ENCODE data around the gene FTSJ1. TPM values are rescaled to one million over a fixed set of nuclear protein-coding genes. Genes with fewer than 3 reads are reported as not detected.

Gene FTSJ1
- total RNA-seq, 1 experiment from 2014 or later = 22.9 TPM

DNA sequence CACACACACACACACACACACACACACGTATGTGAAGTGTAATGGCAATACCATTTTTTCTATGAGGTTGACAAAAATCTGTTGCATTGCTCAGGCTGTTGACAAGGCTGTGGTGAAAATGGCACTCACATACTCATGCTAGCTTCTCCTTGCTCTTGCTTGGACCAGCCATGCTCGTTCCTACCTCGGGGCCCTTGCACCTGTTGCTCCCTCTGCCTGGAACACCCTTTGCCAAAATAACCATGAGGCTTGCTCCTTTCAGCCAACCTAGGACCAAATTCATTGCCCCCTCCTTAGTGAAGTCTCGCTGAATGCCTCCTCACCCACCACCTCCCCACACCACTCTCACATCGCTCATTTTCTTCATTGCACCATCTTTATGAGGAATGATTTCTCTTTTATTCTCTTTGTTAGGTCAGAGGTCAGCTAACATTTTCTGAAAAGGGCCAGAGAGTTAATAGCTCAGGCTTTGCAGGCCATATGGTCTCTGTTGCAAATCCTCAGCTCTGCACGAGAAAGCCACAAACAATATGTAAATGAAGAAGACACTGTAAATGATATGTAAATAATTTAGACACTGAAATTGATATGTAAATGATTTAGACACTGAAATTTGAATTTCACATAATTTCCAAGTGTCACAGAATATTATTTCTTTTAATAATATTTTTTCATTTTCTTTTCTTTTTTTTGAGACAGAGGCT lies 19.2 kb upstream of the FTSJ1 start:
- H3K4me2 ChIP-seq (ENCODE audit: low read depth, low read length, poor library complexity, severe bottlenecking) = no peak overlapping the region

DNA sequence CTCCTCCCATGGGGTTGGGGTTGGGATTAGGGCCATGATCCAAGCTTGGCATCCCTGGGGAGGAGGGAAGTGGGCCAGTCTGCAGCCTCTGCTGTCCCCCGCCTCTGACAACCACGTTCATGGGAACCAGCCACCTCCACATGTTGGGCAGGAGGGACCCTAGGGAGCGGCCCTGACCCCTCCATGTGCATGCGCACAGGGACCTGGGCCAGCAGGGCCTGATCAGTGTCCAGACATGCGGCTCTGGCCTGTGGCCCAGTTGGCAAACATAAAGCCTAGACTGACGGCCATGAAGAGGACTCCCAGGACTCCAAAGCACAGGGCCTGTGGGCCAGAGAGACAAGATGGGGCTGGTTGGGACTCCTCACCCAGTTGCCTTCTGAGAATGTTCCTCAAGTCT lies 17.3 kb upstream of the FTSJ1 start:
- no peaks in the 10 kb centered on the region for H3K27me3 ChIP-seq (ENCODE audit: low read length)
- no peaks in the 10 kb centered on the region for H3K4me1 ChIP-seq (ENCODE audit: low read length)
- no peaks in the 10 kb centered on the region for H4K20me1 ChIP-seq (ENCODE audit: insufficient read depth, low read depth, low read length)
- no peaks in the 10 kb centered on the region for H3K79me2 ChIP-seq (ENCODE audit: low read length)
- no peaks in the 10 kb centered on the region for H3K9me3 ChIP-seq (ENCODE audit: low read length)
- DNase-seq = peak; percentile 12
- H3K9me2 ChIP-seq (replicated peaks; ENCODE audit: insufficient read depth, low read length) = no peaks in the 10 kb centered on the region
- no peaks in the 10 kb centered on the region for H3K36me3 ChIP-seq (ENCODE audit: insufficient read depth, low read length)
- H3K4me3 ChIP-seq (ENCODE audit: low read length) = no peak overlapping the region
- no peak overlapping the region for H3K27ac ChIP-seq (ENCODE audit: low read length)
- H2AFZ ChIP-seq (ENCODE audit: low read length) = no peak overlapping the region
- no peak overlapping the region for H3K9ac ChIP-seq (ENCODE audit: low read length)
- H3K4me2 ChIP-seq (ENCODE audit: low read depth, low read length, poor library complexity, severe bottlenecking) = no peak overlapping the region

More for the DNA sequence above, 19.2 kb upstream of the FTSJ1 start:
- no peaks in the 10 kb centered on the region for H3K36me3 ChIP-seq (ENCODE audit: insufficient read depth, low read length)
- no peak overlapping the region for H2AFZ ChIP-seq (ENCODE audit: low read length)
- no peak overlapping the region for H3K27ac ChIP-seq (ENCODE audit: low read length)
- no peaks in the 10 kb centered on the region for H3K9me3 ChIP-seq (ENCODE audit: low read length)
- no peaks in the 10 kb centered on the region for H3K9me2 ChIP-seq (replicated peaks; ENCODE audit: insufficient read depth, low read length)
- no peaks in the 10 kb centered on the region for H3K4me1 ChIP-seq (ENCODE audit: low read length)
- H3K79me2 ChIP-seq (ENCODE audit: low read length) = no peaks in the 10 kb centered on the region
- no peak overlapping the region for H3K9ac ChIP-seq (ENCODE audit: low read length)
- H4K20me1 ChIP-seq (ENCODE audit: insufficient read depth, low read depth, low read length) = no peaks in the 10 kb centered on the region
- H3K27me3 ChIP-seq (ENCODE audit: low read length) = no peaks in the 10 kb centered on the region
- H3K4me3 ChIP-seq (ENCODE audit: low read length) = no peak overlapping the region
- DNase-seq = peak; percentile 16

DNA sequence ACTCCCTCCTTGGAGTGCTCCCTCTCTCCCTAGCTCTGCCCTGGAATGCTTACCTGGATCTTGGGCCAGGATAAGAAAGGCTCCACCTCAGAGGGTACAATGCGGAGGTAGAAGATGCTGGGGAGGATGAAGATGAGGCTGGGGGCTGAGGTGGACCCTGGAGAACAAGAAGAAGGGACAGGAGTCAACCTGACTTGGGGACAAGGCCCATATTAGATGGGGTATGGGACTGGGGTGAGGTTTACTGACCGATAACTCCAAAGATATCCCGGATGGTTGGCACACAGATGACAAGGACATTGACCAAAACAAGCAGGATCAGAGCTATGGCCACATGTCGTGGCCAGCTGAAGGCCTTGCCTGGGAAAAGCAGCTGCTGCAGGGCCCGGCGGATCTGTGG lies 16.5 kb upstream of the FTSJ1 start:
- H3K4me2 ChIP-seq (ENCODE audit: low read depth, low read length, poor library complexity, severe bottlenecking) = no peak overlapping the region
- no peaks in the 10 kb centered on the region for H3K79me2 ChIP-seq (ENCODE audit: low read length)
- no peaks in the 10 kb centered on the region for H3K27me3 ChIP-seq (ENCODE audit: low read length)
- no peaks in the 10 kb centered on the region for H3K36me3 ChIP-seq (ENCODE audit: insufficient read depth, low read length)
- no peaks in the 10 kb centered on the region for H3K9me3 ChIP-seq (ENCODE audit: low read length)
- no peak overlapping the region for H3K9ac ChIP-seq (ENCODE audit: low read length)
- H3K27ac ChIP-seq (ENCODE audit: low read length) = no peak overlapping the region
- H4K20me1 ChIP-seq (ENCODE audit: insufficient read depth, low read depth, low read length) = no peaks in the 10 kb centered on the region
- no peaks in the 10 kb centered on the region for H3K4me1 ChIP-seq (ENCODE audit: low read length)
- peak; percentile 29 for DNase-seq
- no peak overlapping the region for H3K4me3 ChIP-seq (ENCODE audit: low read length)
- no peaks in the 10 kb centered on the region for H3K9me2 ChIP-seq (replicated peaks; ENCODE audit: insufficient read depth, low read length)
- H2AFZ ChIP-seq (ENCODE audit: low read length) = no peak overlapping the region

DNA sequence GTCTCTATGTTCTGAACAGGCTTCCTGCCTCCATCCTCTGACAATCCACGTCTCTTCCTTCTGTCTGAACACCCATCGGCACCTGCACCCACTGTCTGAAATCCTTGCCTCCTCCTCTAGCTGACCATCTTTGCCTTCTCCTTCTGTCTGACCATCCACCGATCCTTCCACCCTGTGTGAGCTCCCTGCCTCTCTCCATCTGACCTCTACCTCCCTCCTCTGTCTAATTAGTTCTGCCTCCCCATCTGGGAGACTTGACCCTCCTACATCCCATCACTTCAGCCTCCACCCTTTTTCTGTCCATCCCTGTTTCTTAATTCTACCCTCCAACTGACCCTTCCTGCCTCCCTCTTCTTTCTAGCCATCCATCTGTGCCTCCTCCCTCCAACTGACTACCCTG lies 16.0 kb upstream of the FTSJ1 start:
- H3K27me3 ChIP-seq (ENCODE audit: low read length) = no peaks in the 10 kb centered on the region
- no peaks in the 10 kb centered on the region for H3K9me3 ChIP-seq (ENCODE audit: low read length)
- no peaks in the 10 kb centered on the region for H3K4me1 ChIP-seq (ENCODE audit: low read length)
- H3K36me3 ChIP-seq (ENCODE audit: insufficient read depth, low read length) = no peaks in the 10 kb centered on the region
- no peak overlapping the region for H3K27ac ChIP-seq (ENCODE audit: low read length)
- H3K4me3 ChIP-seq (ENCODE audit: low read length) = no peak overlapping the region
- H3K9ac ChIP-seq (ENCODE audit: low read length) = no peak overlapping the region
- no peaks in the 10 kb centered on the region for H3K79me2 ChIP-seq (ENCODE audit: low read length)
- H4K20me1 ChIP-seq (ENCODE audit: insufficient read depth, low read depth, low read length) = no peaks in the 10 kb centered on the region
- DNase-seq = peak; percentile 20
- H3K4me2 ChIP-seq (ENCODE audit: low read depth, low read length, poor library complexity, severe bottlenecking) = no peak overlapping the region
- no peaks in the 10 kb centered on the region for H3K9me2 ChIP-seq (replicated peaks; ENCODE audit: insufficient read depth, low read length)
- H2AFZ ChIP-seq (ENCODE audit: low read length) = no peak overlapping the region

DNA sequence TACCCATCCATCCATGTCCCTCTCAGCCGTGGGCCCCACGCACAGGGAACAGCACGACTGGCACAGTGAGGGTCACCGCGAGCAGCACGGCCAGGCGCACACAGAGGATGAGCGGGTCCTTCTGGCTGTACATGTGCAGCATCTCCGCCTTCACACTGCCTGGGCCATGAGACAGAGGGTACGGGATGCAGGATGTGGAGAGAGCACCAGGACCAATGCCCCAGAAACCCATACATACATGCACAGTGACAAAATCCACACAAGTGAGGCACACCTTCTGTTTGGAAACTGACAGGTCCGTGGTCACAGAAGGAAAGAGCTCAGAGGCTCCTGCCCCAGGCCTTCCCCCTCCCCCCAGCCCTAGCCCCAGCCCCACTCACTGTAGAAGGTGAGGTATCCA lies 15.4 kb upstream of the FTSJ1 start:
- no peaks in the 10 kb centered on the region for H4K20me1 ChIP-seq (ENCODE audit: insufficient read depth, low read depth, low read length)
- no peaks in the 10 kb centered on the region for H3K79me2 ChIP-seq (ENCODE audit: low read length)
- H3K27ac ChIP-seq (ENCODE audit: low read length) = no peak overlapping the region
- H3K4me1 ChIP-seq (ENCODE audit: low read length) = no peaks in the 10 kb centered on the region
- H3K4me3 ChIP-seq (ENCODE audit: low read length) = no peak overlapping the region
- H3K36me3 ChIP-seq (ENCODE audit: insufficient read depth, low read length) = no peaks in the 10 kb centered on the region
- no peaks in the 10 kb centered on the region for H3K9me3 ChIP-seq (ENCODE audit: low read length)
- peak; percentile 29 for DNase-seq
- no peaks in the 10 kb centered on the region for H3K9me2 ChIP-seq (replicated peaks; ENCODE audit: insufficient read depth, low read length)
- no peak overlapping the region for H3K4me2 ChIP-seq (ENCODE audit: low read depth, low read length, poor library complexity, severe bottlenecking)
- no peak overlapping the region for H3K9ac ChIP-seq (ENCODE audit: low read length)
- no peak overlapping the region for H2AFZ ChIP-seq (ENCODE audit: low read length)
- H3K27me3 ChIP-seq (ENCODE audit: low read length) = no peaks in the 10 kb centered on the region

DNA sequence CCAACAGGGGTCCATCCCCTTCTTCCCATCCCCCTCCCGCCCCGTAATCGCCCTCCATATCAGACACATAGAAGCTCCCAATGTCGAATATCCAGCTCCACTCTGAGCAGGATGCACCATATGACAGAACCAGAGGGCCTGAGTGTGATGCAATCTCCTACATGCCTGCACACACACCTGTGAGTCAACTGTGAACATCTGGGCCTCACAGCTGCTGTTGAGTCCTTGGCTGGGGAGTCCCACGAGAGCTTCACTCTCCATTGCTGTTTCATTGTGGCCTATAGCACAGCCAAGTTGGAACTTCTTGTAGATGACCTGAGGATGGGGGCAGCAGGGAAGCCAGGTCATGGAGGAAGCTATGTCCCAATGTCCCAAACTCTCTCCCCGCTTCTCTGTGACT lies 14.2 kb upstream of the FTSJ1 start:
- Histone ChIP-seq H3K4me1 (ENCODE audit: low read length) (no peaks in the 10 kb centered on the region), H4K20me1 (ENCODE audit: insufficient read depth, low read depth, low read length) (no peaks in the 10 kb centered on the region), H3K79me2 (ENCODE audit: low read length) (no peaks in the 10 kb centered on the region), H3K9me3 (ENCODE audit: low read length) (no peaks in the 10 kb centered on the region), H3K9ac (ENCODE audit: low read length) (no peak overlapping the region), H3K4me2 (ENCODE audit: low read depth, low read length, poor library complexity, severe bottlenecking) (no peak overlapping the region), H3K27ac (ENCODE audit: low read length) (no peak overlapping the region), H3K4me3 (ENCODE audit: low read length) (no peak overlapping the region), H2AFZ (ENCODE audit: low read length) (no peak overlapping the region), H3K36me3 (ENCODE audit: insufficient read depth, low read length) (no peaks in the 10 kb centered on the region), H3K9me2 (replicated peaks; ENCODE audit: insufficient read depth, low read length) (no peaks in the 10 kb centered on the region), H3K27me3 (ENCODE audit: low read length) (no peaks in the 10 kb centered on the region)
- DNase-seq = peak; percentile 40

DNA sequence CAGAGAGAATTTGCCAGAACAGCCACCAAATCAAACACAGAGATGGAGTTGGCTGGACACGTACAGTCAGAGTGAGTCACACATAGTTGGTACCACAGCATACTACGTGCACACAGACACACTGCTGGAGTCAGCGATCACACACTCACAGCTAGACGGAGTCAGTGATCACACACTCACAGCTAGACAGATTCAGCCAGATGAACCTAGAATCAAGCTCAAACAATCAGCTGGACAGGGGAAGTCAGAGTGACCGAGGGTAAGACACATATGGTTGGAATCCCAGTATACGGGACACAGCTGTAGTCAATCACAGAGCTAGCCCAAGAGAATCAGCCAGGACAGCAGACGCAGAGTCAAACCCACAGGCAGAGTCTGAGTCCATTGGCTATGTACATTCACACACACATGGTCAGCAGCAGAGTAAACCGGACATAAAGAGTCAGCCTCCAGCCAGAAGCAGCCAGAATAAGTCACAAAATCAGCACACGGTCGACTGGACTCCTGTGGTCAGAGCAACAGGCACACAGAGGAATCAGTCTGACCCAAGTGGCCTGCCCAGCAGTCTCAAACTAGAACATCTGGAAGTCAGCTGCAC lies 10.6 kb upstream of the FTSJ1 start:
- H3K4me1 ChIP-seq (ENCODE audit: low read length) = no peaks in the 10 kb centered on the region
- no peaks in the 10 kb centered on the region for H3K27me3 ChIP-seq (ENCODE audit: low read length)
- no peak overlapping the region for H3K4me2 ChIP-seq (ENCODE audit: low read depth, low read length, poor library complexity, severe bottlenecking)
- no peak overlapping the region for H2AFZ ChIP-seq (ENCODE audit: low read length)
- no peak overlapping the region for H3K27ac ChIP-seq (ENCODE audit: low read length)
- H3K9me3 ChIP-seq (ENCODE audit: low read length) = no peaks in the 10 kb centered on the region
- no peaks in the 10 kb centered on the region for H3K9me2 ChIP-seq (replicated peaks; ENCODE audit: insufficient read depth, low read length)
- H4K20me1 ChIP-seq (ENCODE audit: insufficient read depth, low read depth, low read length) = no peaks in the 10 kb centered on the region
- DNase-seq = peak; percentile 29
- H3K79me2 ChIP-seq (ENCODE audit: low read length) = no peaks in the 10 kb centered on the region
- no peaks in the 10 kb centered on the region for H3K36me3 ChIP-seq (ENCODE audit: insufficient read depth, low read length)
- H3K9ac ChIP-seq (ENCODE audit: low read length) = no peak overlapping the region
- H3K4me3 ChIP-seq (ENCODE audit: low read length) = no peak overlapping the region

DNA sequence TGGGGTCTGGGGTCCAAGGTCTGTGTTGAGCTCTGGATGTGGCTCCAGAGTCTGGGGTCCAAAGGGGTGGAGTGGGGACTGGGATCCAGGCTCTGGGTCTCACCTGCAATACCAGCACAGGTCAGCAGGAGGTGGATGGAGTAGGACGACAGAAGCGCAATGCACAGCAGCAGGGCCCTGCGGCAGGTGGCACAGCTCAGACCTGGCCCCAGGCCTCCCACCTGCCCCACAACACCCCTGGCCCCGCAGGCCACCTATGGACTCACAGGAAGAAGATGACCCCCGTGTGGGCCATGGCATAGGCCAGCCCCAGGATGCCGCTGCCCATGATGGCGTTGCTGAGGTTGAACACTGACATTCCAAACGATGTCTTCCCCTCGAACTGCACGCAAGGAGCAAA lies 9.3 kb upstream of the FTSJ1 start:
- Histone ChIP-seq H3K4me2 (ENCODE audit: low read depth, low read length, poor library complexity, severe bottlenecking) (no peak overlapping the region), H3K9me3 (ENCODE audit: low read length) (no peaks in the 10 kb centered on the region), H3K27ac (ENCODE audit: low read length) (no peak overlapping the region), H2AFZ (ENCODE audit: low read length) (no peak overlapping the region), H3K4me1 (ENCODE audit: low read length) (no peaks in the 10 kb centered on the region), H3K9ac (ENCODE audit: low read length) (no peak overlapping the region), H3K27me3 (ENCODE audit: low read length) (no peaks in the 10 kb centered on the region), H3K79me2 (ENCODE audit: low read length) (no peaks in the 10 kb centered on the region), H3K9me2 (replicated peaks; ENCODE audit: insufficient read depth, low read length) (no peaks in the 10 kb centered on the region), H3K36me3 (ENCODE audit: insufficient read depth, low read length) (no peaks in the 10 kb centered on the region), H3K4me3 (ENCODE audit: low read length) (no peak overlapping the region), H4K20me1 (ENCODE audit: insufficient read depth, low read depth, low read length) (no peaks in the 10 kb centered on the region)
- peak; percentile 44 for DNase-seq

Data from Karpas-422 (cell line).